ENCODE results near the gene ZFHX3.

ZFHX3 gene

DNA sequence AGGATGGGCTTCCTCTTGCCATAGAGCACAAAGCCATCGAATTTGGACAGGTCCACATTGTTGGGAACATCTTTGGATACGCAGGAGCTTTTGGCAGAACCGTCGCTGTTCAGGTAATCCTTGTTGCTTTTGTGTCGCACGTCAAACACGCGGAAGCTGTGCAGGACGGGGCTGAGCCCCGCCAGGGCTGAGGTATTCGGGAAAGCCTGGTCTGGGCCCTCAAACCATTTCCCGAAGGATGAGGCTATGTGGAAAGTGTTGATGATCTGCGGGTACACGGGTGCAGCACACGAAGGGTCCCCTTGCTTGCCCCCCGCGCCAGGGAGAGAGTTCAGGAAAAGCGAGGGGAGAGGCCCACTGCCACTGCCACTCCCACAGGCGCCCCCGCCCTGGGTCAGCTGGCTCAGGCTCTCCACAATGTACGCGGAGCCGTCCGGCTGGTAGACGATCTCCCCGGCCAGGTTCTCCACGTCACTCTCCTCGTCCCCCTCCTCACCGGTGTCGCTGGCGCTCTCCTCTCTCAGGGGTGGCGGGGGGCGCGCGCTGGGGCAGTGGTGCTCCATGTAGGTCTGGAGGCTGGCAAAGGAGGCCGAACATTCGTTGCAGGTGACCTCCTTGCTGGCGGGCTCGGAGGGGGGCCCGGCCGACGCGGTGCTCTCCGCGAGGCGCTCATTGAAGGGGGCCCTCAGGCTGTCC is 88.5 kb downstream of the ZFHX3 start:
- CTCF ChIA-PET: no interaction called here
- TF ChIP-seq CTBP1 (IDR thresholded peaks at IDR 0.05; ENCODE audit: borderline replicate concordance): no peak
- no peak for TF ChIP-seq TARDBP (IDR thresholded peaks at IDR 0.05)
- no peak for TF ChIP-seq ARNT (IDR thresholded peaks at IDR 0.05)
- no peak for TF ChIP-seq NFRKB (IDR thresholded peaks at IDR 0.05)
- TF ChIP-seq FOXA1 (IDR thresholded peaks at IDR 0.05): no peak
- no peak for TF ChIP-seq L3MBTL2 (conservative IDR thresholded peaks at IDR 0.05)
- TF ChIP-seq HDGF (IDR thresholded peaks at IDR 0.05; ENCODE audit: borderline replicate concordance): no peak
- no peak for TF ChIP-seq BHLHE40 (IDR thresholded peaks at IDR 0.05; ENCODE audit: borderline replicate concordance)
- TF ChIP-seq SP1 (IDR thresholded peaks at IDR 0.05): no peak
- TF ChIP-seq LEF1 (IDR thresholded peaks at IDR 0.05; ENCODE audit: borderline replicate concordance): no peak
- TF ChIP-seq FOXM1 (IDR thresholded peaks at IDR 0.05; ENCODE audit: borderline replicate concordance): no peak
- DNase-seq (ENCODE audit: extremely low spot score): no peak

DNA sequence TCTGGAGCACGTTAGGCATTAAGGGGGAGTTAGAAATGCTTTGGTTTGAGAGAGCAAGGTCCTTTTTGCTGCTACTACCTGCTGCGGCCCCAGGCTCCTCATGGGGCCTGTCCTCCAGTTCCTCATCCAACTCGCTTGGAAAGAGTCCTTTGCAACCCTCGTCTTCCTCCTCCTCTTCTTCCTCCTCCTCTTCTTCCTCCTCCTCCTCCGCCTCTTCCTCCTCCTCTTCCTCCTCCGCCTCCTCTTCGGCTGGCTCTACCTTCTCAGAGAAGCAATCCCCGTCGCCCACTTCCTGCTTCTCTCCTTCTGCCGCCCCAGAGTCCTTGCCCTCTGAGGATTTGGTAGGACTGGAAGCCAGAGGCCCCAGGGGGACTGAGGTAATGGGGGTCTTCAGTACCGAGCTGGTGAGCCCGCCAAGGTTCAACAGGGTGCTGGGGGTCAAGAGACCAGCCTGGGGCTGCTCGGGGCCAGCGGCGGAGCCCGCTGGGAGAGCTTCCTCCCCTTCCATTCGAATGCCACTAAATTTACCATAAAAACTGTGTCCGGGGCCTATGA is 89.3 kb downstream of the ZFHX3 start:
- DNase-seq (ENCODE audit: extremely low spot score): no peak
- ChIA-PET CTCF (no interaction called here), POLR2A (no interaction called here)
- TF ChIP-seq LEF1 (IDR thresholded peaks at IDR 0.05; ENCODE audit: borderline replicate concordance): no peak
- TF ChIP-seq HDGF (IDR thresholded peaks at IDR 0.05; ENCODE audit: borderline replicate concordance): no peak
- no peak for TF ChIP-seq FOXM1 (IDR thresholded peaks at IDR 0.05; ENCODE audit: borderline replicate concordance)
- no peak for TF ChIP-seq NFRKB (IDR thresholded peaks at IDR 0.05)
- no peak for TF ChIP-seq SP1 (IDR thresholded peaks at IDR 0.05)
- no peak for TF ChIP-seq L3MBTL2 (conservative IDR thresholded peaks at IDR 0.05)
- TF ChIP-seq FOXA1 (IDR thresholded peaks at IDR 0.05): no peak
- no peak for TF ChIP-seq SUZ12 (IDR thresholded peaks at IDR 0.05)
- TF ChIP-seq BHLHE40 (IDR thresholded peaks at IDR 0.05; ENCODE audit: borderline replicate concordance): no peak
- no peak for TF ChIP-seq CTBP1 (IDR thresholded peaks at IDR 0.05; ENCODE audit: borderline replicate concordance)
- TF ChIP-seq ELF4 (IDR thresholded peaks at IDR 0.05): no peak
- TF ChIP-seq ARNT (IDR thresholded peaks at IDR 0.05): no peak
- no peak for TF ChIP-seq ZNF384 (IDR thresholded peaks at IDR 0.05)
- TF ChIP-seq FOXK2 (IDR thresholded peaks at IDR 0.05): no peak
- TF ChIP-seq, protein P1, sequence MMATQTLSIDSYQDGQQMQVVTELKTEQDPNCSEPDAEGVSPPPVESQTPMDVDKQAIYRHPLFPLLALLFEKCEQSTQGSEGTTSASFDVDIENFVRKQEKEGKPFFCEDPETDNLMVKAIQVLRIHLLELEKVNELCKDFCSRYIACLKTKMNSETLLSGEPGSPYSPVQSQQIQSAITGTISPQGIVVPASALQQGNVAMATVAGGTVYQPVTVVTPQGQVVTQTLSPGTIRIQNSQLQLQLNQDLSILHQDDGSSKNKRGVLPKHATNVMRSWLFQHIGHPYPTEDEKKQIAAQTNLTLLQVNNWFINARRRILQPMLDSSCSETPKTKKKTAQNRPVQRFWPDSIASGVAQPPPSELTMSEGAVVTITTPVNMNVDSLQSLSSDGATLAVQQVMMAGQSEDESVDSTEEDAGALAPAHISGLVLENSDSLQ (IDR thresholded peaks at IDR 0.05): no peak

More for the DNA sequence above, 88.5 kb downstream of the ZFHX3 start:
- POLR2A ChIA-PET: no interaction called here

DNA sequence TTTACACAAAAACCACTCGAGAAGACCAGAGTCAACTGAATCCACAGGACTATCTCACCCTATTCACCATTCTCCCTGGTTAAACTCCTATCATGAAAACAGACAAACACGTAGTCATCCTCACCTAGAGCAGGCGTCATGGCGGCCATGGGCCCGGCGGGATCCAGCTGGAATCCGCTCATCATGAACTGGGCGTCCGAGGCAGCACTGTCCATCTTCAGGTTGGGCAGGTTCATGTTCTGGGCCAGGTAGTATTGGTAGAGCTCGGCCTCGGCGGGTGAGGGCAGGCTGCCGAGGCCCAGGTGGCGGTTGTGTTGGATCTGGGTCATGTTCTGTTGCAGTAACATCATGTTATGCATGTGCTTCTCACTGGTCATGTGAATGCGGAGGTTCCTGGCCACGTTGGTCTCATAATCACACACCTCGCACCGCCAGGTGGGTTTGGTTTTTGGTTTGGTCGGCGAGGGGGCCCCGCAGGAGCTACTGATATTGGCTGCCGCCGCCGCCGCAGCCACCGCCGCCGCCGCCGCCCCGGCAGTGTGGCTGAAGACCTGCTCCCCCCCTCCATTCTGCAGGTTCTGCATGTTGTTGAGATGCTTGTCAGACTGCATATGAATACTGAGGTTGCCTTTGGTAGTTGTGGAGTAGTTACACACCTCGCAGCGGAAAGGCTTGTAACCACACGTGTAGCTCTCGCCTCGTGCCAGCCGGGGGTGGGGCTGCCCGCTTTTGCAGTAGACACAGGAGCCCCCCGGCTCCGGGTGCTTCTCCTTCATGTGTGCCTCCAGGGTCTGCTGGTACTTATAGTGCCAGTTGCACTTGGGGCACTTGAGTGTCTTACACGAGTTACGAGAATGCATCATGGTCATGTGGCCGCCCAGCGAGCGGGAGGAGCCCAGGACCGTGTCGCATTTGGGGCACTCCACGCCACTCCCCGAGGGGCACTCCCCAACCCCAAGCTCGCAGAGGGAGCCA is 90.3 kb downstream of the ZFHX3 start:
- CTCF ChIA-PET: interaction anchor here (1.2 kb wide), 1 partner anchor 38 kb away, joined by 3 read pairs; no protein-coding TSS in a partner anchor
- no peak for TF ChIP-seq ELF4 (IDR thresholded peaks at IDR 0.05)
- no peak for TF ChIP-seq ARNT (IDR thresholded peaks at IDR 0.05)
- TF ChIP-seq NFRKB (IDR thresholded peaks at IDR 0.05): no peak
- no peak for TF ChIP-seq ZNF384 (IDR thresholded peaks at IDR 0.05)
- no peak for TF ChIP-seq FOXA1 (IDR thresholded peaks at IDR 0.05)
- DNase-seq (ENCODE audit: extremely low spot score): no peak
- POLR2A ChIA-PET: no interaction called here

DNA sequence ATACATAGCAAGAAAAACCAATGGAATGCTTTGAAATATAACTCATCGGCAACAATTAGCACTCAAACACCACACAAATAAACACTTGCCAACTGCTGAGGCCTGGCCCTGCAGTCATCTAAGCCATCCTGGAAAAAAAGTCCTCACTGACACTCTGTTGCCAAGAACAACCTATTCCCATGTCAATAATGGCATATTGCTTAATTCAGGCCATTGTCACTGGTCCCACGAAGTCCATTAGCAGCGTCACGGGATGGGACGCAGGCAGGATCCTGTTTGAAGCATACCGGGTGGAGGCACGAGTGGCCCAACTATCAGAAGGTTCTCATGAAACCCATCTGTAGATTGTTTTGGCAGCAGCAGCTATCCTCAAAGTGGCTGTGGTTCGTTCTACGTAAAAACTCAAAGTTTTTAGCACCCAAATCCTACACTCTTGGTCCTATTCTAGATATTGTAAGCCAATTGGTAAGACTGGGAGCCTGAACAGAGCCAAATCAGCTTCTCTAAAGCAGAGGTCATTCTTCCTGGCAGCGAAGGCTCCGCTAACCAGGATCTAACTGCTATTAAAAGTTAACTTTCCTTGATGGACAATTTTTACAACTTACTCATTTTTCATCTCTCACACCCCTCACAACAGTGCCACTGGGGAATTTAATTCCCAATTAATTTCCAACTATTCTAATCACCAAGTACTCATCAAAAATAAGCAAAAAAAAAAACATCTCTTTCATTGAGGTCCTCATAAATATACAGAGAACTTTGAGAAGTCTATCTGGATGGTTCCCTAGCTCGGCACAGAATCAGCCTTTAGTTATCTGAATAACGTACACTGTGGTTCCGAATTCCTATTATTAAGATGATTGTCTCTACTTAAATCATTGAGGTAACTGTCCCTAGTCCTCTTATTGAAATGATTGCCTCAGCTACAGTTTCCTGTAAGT is 91.5 kb downstream of the ZFHX3 start:
- ChIA-PET POLR2A (no interaction called here), CTCF (interaction anchor here (0.6 to 1.2 kb wide), 3 partner anchors 39 to 115 kb away, joined by 3 read pairs; no protein-coding TSS in a partner anchor)
- DNase-seq (ENCODE audit: extremely low spot score): no peak
- TF ChIP-seq TARDBP (IDR thresholded peaks at IDR 0.05): no peak
- no peak for TF ChIP-seq L3MBTL2 (conservative IDR thresholded peaks at IDR 0.05)
- no peak for TF ChIP-seq CTBP1 (IDR thresholded peaks at IDR 0.05; ENCODE audit: borderline replicate concordance)
- no peak for TF ChIP-seq ZNF384 (IDR thresholded peaks at IDR 0.05)
- TF ChIP-seq, protein P1 (IDR thresholded peaks at IDR 0.05): no peak
- no peak for TF ChIP-seq ARNT (IDR thresholded peaks at IDR 0.05)
- TF ChIP-seq NFRKB (IDR thresholded peaks at IDR 0.05): no peak
- no peak for TF ChIP-seq HDGF (IDR thresholded peaks at IDR 0.05; ENCODE audit: borderline replicate concordance)
- TF ChIP-seq FOXM1 (IDR thresholded peaks at IDR 0.05; ENCODE audit: borderline replicate concordance): no peak
- TF ChIP-seq SUZ12 (IDR thresholded peaks at IDR 0.05): no peak
- TF ChIP-seq ELF4 (IDR thresholded peaks at IDR 0.05): no peak
- TF ChIP-seq FOXK2 (IDR thresholded peaks at IDR 0.05): no peak
- no peak for TF ChIP-seq FOXA1 (IDR thresholded peaks at IDR 0.05)

DNA sequence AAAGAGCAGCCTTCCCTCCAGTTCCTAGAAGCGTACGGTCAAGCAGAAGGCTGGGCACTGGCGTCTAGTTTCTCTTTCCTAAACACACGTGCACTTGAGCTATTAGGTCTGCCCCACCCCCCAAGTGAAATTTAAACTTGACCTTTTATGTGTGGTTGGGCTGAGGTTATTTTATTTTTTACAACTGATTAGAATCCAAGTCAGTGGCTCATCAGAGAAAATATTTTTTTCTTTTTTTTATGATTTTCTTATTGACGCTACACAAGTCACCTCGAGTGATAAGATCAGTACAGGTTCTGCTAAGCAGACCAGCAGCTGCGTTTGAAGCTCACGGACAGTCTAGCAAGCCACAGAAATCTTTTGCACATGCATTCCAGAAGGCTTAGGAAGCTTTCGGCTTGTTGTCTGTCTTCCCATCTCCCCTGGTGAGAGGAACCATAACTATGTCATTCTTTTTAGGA is 95.1 kb downstream of the ZFHX3 start:
- POLR2A ChIA-PET: no interaction called here
- TF ChIP-seq BHLHE40 (IDR thresholded peaks at IDR 0.05; ENCODE audit: borderline replicate concordance) (no peak), ARNT (IDR thresholded peaks at IDR 0.05) (no peak), FOXM1 (IDR thresholded peaks at IDR 0.05; ENCODE audit: borderline replicate concordance) (no peak), SUZ12 (IDR thresholded peaks at IDR 0.05) (no peak), FOXK2 (IDR thresholded peaks at IDR 0.05) (no peak), L3MBTL2 (conservative IDR thresholded peaks at IDR 0.05) (no peak), FOXA1 (IDR thresholded peaks at IDR 0.05) (no peak), ELF4 (IDR thresholded peaks at IDR 0.05) (no peak), HDGF (IDR thresholded peaks at IDR 0.05; ENCODE audit: borderline replicate concordance) (no peak), CTBP1 (IDR thresholded peaks at IDR 0.05; ENCODE audit: borderline replicate concordance) (no peak), NFRKB (IDR thresholded peaks at IDR 0.05) (no peak), LEF1 (IDR thresholded peaks at IDR 0.05; ENCODE audit: borderline replicate concordance) (no peak), TARDBP (IDR thresholded peaks at IDR 0.05) (no peak), ZNF384 (IDR thresholded peaks at IDR 0.05) (no peak), SP1 (IDR thresholded peaks at IDR 0.05) (no peak)
- TF ChIP-seq, protein P1 (IDR thresholded peaks at IDR 0.05): no peak
- DNase-seq (ENCODE audit: extremely low spot score): no peak
- CTCF ChIA-PET: interaction anchor here (0.6 to 2.0 kb wide), 4 partner anchors 8 to 267 kb away, joined by 3 to 12 read pairs (median 4); no protein-coding TSS in a partner anchor
